GM19328 (cell line): ENCODE measurements around the gene ARMC12.
A peak's percentile ranks its signal among the peaks of the same experiment; 100 is the strongest.

Experiments
- ATAC-seq: cut with Tn5 transposase; IDR thresholded peaks from one replicate; pipeline ENCODE4 v1.9.1; 2021; ENCODE audit warnings: mild to moderate bottlenecking, moderate library complexity; ENCODE audit not compliant: unreplicated experiment

ARMC12 gene

DNA sequence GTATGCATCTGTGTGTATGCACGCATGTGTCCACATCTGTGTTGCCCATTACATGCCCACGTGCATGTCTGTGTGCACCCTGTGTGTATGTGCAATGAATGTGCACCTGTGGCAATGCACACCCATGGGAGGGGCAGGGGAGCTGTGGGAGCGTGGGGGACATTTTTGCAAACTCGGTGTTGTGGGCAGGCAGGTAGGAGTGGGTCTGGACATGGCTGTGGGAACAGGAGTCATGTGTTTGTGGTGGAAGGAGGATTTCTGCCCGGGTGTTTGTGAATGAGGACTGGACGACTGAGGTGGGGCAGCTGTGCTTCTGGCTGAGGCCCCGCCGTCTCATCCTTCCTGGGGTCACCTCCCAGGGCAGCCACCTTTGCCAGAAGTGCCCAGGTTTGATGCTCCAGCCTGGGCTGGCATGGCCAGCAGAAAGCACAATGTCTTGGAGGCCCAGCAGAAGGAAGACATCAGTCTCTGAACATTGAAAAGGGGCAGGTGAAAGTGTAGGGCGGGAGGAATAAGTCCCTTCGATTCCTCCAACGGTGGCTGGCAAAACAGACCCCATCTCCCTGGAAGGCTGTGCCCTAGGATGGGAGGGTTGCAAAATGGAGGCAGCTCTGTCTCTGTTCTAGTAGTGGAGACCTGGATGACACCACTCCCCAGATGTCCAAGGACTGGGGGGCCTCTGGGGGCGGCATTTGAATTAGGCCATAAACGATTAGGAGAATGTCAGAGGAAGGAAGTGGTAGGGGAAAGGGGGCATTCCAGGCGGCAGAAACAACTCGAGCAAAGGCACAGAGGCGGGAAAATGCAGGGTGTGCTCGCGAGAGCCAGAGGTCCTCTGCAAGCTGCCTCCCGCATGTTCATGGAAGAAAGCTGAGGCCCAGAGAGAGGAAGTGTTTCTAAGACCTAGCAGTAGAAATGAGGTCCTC lies 19.1 kb upstream of the ARMC12 start:
- no peak for ATAC-seq

DNA sequence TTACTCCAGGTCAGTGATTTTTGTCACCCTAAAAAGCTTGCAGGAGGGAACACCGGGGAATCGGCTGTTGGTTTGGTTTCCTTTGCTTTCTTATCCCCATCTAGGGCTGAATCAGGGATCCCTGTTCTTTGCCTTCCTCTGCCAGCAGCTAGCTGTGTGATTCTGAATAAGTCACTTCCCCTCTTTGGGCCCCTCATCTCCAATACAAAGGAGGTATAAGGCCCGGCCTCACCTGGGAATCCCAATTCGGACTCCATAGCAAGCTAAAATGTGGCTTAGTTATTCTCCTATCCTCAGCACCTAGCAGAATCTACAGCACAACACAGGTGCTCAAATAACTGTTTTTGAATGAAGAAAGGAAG lies 18.5 kb upstream of the ARMC12 start:
- no peak for ATAC-seq

DNA sequence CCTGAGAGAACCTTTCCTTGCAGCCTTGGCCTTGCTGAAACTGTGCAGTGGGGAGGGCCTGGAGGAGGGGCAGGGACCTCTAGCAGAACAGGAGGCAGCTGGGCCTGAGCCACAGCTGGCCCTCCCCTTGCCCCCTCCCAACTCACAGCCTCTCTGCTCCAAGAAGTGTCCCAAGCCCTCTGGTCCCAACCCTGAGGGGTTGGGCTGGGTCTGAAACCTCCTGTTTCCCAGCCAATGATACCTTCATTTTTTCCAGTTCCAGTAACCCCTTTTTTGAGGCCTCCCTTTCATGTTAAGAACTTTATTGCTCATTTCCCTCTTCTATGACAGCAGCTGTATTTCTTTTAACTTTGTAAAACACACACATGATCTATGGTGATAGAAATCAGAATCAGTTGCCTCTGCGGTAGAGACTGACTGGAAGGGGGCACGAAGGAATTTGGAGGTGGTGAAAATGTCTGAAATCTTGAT lies 17.9 kb upstream of the ARMC12 start:
- no peak for ATAC-seq

DNA sequence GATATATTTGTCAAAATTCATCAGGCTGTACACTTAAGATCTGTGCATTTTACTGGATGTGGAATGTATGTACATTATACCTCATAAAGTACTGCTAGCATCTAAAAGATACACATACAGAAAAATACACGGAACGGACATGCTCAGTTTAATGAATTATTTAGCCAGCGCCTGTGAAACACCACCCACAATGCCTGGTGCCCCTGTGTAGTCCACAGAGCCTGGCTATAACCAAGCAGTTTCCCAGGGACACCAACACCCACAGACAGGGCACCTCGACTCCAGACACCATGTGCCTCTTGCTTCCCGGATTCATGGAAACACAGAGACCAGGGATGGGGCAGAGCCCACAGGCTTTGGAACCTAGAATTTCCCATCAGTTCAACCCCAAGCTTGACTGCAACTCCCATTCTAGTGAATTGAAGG lies 17.4 kb upstream of the ARMC12 start:
- ATAC-seq = no peak

DNA sequence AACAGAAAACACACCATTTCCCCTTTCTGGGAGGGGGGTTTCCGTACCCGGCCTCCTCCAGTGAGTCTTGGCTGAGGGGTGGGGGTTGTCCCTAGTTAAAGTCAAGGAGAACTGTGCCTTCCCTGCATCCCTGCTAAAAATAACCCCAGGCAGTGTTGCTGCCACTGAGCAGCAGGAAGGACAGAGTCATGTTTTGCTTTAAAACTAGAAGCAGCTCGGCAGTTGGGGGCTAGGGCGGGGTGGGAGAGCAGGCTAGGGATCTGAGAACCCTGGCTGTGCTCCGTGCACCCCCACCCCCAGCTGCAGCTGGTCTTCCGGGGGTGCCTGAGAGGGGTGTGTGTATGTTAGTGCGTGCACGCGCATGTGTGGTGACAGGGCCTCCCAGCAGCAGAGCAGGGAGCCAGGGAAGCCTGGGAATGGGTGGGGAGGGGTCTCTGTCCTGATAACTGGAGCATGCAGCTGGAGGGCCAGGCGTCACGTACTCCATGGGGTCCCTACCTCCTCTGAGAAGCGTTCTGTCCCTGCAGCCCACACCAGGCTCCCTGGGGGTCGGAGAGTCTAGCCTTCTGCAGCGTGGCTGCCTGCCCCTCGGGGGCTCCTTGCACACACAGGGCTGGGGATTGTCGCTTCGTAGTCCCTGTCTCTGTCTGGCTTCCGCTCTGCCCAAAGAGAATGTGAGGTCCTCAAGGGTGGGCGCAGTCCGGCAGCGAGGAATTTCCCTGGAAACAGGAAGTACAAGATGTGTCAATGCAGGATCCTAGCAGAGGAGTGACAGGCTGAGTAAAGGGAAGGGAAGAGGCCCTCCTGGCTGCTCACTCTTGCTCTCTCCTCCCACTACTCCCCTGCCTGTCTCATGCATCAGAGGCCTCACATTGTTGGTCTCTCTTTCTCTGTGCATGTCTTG lies 16.8 kb upstream of the ARMC12 start:
- ATAC-seq = no peak

DNA sequence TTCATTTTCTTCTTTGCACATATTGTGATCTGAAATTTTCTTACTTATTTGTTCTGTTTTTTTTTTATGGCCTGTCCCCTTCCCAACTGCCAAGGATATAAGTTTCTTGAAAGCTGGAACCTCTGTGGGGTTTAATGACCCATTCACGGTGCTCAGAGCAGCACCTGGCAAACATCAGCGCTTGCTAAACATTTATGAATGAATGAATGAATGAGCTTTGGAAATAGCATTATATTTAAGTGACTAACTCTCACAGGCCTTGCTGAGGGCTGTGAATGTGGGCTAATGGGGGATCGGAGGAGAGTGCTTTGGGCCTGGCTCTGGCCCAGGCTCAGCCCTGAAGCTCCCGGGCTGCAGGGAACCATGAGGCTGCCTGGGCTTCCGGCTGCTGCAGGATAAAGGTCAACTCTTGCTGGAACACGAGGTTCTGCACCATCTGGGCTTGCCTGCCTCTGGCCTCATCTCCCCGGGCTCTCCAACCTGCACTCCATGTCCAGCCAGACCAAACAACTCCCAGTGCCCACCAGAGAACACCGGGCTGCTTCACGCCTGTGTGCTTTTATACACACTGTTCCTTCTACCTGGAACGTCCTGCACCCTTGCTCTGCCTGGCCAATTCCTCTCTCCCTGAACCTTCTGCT lies 14.6 kb upstream of the ARMC12 start:
- ATAC-seq = no peak

DNA sequence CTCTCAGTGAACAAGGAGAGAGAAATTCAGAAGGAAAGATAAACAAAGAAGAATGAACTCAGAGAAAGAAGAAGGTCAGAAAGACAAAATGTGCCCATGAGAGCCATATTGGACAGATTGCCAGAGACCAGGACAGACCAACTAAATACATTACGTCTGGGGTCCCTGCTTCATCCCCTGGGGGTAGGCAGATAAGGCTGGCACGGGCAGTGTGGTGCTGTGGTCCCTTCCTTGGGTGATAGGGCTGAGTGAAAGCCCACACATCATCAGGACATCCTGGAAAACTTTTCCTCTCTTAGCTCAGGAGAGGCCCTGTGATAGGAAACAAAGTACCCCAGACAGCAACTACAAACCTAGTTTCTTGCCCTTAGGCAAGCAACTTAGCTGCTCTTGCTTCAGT lies 13.2 kb upstream of the ARMC12 start:
- no peak for ATAC-seq

DNA sequence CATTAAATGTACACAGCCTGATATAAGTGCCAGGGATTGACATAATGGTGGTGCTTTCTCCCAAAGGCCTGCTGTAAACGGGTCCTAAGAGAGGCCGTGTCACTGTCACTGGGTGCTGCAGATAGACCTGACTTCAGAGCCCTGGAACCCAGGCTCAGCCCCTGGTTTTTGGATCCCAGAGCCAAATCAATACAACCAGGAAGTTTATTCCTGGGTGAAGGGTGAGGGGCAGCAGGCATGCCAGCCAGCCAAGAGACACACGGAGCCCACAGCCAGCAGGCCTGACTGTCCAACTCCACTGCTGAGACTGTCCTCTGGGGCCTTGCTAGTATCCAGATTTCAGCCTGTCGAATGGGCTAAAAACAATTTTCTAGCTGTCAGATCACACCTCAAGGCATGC lies 12.8 kb upstream of the ARMC12 start:
- ATAC-seq = no peak

DNA sequence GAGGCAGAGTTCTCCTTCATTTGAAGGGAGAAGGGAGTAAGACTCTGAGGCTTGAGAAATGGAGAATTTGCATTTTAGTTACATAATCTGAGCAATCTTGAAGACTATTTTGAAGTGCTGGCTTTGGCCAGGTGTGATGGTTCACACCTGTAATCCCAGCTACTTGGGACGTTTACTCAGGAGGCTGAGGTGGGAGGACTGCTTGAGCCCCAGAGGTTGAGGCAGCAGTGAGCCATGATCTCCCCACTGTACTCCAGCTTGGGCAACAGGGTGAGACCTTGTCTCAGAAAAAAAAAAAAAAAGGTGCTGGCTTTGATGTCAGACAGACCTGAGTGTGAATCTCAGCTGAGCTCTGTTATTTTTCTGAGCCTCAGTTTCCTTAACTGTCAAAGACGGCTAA lies 12.4 kb upstream of the ARMC12 start:
- no peak for ATAC-seq

DNA sequence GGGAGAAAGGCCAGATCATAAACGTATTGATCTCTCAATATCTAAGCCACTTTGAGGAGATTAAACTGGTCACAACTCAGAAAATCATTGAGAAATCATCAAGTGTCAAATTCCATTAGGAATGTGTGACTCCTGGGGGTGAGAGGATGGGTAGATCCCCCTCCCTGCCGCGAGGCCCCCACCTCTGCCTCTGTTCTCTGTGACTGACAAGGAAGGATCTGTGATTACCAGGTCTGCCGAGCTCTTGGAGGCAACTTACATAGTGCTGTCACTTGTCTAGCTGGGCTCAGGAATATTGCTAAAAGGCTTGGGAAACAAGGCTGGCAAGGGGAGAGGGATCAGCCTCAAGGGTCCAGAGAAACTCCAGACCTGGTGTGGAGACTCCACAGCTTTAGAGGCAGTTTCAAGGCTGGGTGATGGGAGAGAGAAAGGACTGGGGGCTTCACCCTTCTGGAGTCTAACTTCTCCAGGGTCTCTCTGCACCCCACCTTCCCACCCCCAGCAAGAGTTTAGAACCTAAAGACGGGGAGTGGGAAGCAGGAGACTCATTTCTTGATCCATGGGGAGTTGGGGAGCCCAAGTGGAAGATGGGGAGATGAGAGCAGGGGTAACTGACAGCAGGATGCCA lies 11.6 kb upstream of the ARMC12 start:
- ATAC-seq = no peak

DNA sequence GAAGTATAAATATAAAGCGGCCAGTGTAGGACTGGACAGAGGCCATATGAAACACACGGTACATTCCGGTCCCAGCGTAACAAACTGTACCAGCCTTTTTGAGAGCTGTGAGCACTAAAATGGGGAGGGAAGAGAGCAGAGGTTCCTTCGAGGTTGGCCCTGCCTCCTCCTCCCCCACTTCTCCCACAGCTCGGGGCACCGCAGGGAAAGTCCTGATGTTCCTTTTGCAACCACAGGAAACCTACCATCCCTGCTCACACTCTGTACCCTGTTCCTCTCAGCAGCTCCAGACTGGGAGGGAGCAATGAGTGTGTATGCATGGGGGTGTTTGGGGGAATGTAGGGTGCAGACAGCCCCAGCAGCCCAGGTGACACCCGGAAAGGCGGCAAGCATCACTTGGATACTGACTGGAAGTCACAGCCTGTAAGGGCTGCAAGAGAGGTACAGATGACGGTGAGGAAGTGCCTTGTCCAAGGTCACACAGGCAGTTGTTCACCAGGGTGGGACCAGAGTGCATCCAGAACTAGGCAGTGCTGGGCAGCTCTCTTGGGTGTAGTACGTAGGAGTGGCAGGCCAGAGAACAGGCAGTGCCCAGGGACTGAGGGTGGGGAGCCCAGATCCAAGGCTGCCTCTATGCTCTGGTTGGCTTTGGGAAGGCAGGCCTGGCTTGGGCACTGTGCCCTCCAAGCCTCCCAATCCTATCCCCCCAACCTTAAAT lies 11.0 kb upstream of the ARMC12 start:
- ATAC-seq = no peak

DNA sequence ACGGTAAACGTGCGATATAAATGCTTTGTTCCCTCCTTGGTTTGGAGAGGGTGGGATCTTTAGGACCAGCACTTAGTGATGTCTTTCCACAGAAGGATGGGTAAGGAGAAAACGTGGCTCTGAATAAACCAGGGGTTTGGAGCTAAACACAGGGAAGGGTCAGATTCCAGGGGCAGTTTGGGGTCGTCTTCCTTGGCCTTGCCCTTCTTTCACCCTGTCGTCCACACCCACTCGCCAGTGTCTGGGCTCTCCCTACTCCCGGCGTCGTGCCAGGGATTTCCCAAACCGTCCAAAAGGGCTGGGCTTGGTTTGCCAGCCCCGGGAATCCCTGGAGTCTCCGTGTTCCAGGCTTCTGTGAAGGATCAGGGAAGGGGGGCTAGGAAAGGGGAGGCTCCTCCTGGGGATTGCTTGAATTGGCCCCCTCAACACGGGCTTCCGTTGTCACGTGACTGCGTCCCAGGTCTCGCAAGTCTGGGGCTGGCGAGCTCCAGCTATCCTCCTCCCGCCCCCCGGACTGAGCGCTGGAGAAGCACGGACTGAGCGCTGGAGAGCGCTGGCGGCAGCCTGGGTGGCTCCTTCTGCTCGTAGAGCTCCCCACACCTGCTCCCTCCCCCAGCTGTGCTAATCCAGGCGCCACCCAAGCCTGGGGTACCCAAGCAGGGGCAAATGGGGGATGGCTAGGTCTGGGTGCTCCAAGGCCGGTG lies 9.4 kb upstream of the ARMC12 start:
- ATAC-seq = peak; percentile 8

DNA sequence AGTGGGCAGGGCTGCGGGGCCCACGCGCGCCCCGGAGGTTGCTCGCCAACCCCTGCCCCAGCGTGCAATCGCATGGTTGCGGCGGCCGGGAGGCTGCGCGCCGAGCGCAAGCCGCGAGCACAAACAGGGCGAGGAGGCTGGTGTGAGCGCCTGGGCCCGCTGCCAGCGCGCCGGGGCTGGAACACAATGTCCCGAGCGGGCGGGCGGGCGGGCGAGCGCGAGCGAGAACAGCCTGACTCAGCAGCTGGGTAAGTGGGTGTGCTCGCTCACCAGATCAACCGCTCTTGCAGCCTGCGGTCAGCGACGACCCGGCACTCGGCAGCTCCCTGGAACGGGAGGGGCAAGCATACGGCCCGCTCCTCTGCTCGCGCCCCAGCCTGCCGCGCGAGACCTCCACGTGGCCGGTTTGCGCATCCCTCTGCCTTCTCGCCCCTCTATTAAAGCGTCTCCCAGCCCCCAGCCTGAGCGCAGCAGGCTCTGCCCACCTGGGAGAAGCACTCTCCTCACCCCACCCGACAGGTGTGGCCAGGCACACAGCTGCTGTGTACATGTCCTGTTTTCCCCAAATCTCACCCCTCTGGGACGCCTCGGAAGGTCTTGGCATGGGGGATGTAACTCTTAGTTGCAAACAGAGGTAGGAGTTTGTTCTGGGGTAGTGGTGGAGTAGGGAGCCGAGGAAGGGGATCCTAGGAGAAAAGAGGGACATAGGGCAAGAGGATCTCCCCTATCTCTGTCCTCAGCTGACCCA lies 8.7 kb upstream of the ARMC12 start:
- peak; percentile 53 for ATAC-seq

DNA sequence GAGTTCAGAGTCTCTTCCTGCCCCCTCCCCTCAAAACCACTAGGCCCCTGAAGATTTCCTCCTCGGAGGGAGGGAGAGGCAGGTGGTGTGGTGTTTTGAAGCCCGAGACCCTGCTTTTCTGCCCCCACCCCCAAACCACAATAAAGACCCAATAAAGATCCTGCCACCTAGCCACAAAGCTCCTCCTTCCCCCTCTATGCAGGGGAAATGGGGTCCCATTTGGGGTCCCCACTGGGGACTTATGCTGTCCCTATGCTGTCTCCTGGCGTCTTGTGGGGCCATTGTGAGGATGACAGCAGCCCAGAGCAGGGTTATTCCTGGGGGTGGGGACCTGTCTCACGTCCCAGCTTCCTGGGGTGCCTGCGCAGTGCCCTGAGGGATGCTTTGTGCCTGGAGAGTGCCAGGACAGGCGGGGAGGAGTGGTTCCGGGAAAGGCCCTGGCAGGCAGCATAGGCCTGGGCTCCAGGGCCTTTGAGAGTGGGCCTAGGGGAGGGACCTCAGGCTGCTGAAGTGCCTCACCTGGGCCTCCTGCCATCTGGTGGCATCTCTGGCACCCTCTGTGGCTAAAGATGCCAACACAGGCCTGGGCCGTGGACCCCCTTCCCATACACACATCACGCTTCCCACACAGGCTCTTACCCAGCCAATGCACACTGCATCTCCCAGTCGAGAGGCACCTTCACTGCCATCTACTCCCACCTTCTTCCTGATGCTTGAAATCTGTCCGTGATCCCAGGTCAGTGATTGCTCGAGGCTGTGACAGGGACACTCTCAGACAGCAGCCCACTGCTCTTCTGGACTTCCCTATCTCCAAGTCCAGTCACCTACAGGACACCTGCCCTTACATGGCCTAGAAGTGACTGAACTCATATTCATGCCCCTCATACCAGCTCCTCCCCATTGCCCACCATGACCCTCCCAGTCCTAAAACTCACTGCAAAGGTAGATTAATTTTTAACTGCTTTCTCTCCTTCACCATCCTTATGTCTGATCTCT lies 7.9 kb upstream of the ARMC12 start:
- no peak for ATAC-seq

DNA sequence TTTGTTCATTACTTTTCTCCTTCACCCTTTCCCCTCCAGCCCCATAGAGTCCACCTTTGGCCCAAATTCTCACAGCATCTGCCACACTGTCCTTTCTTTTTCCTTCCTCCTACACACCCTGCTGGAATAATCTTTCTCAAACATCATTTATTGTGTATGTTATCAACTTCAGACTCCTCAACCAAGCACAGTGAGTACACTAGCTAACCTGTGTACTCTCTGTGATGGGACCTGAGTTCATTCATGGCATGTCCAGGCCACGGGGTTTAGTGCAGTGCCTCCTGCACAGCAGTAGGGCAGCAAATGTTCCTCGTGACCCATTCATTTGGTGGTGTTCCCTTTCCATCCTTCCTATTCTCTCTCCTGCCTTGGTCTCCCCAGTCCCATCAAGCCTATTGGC lies 7.1 kb upstream of the ARMC12 start:
- ATAC-seq = no peak

DNA sequence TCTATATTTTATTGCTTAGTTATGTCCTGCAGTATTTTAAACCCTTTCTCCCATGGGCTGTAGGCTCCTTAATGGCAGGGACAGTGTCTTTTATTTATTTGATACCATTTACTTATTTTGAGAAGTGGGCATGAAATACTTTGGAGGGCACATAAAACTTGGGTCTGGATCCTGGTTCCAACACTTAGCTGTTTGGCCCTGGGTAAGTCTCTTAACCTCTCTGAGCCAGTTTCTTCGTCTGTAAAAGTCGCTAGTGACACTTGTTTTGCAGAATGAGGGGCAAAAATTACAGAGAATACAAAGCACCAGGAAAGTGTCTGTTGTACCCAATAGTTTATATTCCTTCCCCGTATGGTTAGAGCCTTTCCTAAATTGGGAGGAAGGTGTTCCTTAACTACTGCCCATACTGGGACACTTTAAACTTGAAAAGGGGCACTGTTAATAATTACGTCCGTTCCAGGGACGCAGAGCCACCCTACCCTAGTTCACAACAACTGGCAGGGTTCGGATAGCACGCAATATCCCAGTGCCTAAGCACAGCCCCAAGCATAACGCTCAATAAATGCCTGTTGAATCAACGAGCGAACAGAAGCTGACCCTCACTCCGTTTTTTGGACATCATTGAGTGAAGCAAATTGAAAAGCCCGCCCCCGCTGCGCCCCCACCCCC lies 6.0 kb upstream of the ARMC12 start:
- no peak for ATAC-seq

DNA sequence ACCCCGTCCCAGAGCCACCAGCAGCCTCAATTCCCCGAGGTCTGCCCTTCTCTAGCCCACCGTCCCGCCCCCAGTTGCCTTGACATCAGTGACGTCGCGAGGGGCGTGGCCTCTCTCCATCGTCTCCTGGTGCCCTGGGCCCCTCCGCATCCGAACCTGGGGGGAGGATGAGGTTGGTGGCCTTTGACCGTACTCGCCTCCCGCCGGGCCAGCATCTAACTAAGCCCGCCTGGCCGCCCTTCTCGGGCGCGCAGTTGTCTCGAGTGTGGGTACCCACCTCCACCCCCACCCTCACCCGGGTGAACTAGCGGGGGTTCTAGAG lies 5.5 kb upstream of the ARMC12 start:
- ATAC-seq = peak; percentile 42
